Measurements from ENCODE around the gene ABCC9. TPM values are rescaled to one million over a fixed set of nuclear protein-coding genes. Genes with fewer than 3 reads are reported as not detected.

ABCC9 gene
- total RNA-seq, 4 donors from 2014 or later = 2.4 to 14.9 (median 5.9) TPM

DNA sequence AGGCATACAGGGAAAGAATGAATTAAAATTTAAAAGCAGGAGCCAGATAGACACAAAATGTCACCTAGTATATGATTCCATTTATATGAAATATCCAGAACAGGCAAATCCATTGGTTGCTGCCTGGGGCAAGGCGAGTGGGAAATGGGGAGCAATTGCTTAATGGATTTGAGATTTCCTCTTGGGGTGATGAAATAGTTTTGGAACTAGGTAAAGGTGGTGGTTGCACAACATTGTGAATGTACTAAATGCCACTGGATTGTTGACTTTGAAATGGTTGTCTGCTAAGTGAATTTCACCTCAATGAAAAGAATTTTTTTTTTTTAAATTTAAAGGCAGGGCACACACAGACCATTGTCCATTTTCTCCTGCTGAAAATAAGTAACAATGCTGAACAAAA lies 61.9 kb downstream of the ABCC9 start:
- H3K4me3 ChIP-seq = no peak overlapping the region
- no peak overlapping the region for H3K27ac ChIP-seq
- no peaks in the 10 kb centered on the region for H3K4me1 ChIP-seq
- TF ChIP-seq, protein P1, sequence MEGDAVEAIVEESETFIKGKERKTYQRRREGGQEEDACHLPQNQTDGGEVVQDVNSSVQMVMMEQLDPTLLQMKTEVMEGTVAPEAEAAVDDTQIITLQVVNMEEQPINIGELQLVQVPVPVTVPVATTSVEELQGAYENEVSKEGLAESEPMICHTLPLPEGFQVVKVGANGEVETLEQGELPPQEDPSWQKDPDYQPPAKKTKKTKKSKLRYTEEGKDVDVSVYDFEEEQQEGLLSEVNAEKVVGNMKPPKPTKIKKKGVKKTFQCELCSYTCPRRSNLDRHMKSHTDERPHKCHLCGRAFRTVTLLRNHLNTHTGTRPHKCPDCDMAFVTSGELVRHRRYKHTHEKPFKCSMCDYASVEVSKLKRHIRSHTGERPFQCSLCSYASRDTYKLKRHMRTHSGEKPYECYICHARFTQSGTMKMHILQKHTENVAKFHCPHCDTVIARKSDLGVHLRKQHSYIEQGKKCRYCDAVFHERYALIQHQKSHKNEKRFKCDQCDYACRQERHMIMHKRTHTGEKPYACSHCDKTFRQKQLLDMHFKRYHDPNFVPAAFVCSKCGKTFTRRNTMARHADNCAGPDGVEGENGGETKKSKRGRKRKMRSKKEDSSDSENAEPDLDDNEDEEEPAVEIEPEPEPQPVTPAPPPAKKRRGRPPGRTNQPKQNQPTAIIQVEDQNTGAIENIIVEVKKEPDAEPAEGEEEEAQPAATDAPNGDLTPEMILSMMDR (IDR thresholded peaks at IDR 0.05) = no peak
- TF ChIP-seq POLR2A (IDR thresholded peaks at IDR 0.05) = no peak
- no peaks in the 10 kb centered on the region for H3K27me3 ChIP-seq
- no peaks in the 10 kb centered on the region for H3K36me3 ChIP-seq
- DNase-seq = no peak
- H3K9me3 ChIP-seq = no peaks in the 10 kb centered on the region

DNA sequence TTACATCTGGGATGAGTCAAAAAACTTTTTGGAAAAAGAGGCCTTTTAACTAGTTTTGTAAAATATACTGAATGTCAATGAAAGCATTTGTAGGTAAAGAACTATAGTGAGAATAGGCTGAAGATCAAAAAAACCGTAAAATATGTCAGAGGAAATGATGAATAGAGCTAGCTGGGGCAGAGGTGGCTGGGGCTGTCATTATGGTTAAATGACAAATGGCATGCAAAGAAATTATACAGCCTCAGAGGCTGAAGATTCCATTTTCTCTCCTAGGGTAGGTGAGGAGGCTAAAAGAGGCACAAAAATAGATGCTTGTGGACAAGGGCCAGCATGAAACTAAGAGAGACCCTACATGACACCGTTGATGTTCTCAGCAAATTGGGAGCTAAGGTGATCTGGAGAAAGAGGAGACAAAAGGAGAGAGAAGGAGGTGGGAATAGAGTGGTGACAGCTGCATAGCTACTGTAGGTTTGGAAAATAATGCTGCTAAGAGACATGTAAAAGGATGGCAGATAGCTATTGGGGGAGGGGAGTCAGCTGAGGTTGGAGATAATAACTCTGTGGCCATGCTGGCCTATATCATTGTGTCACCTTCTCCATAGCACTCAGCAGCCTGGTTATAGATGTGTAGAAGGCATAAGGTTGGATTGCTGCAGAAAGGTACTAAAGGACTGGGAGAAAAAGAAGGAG lies 63.8 kb downstream of the ABCC9 start:
- H3K27ac ChIP-seq = no peak overlapping the region
- no peak overlapping the region for H3K4me3 ChIP-seq
- no peak for DNase-seq
- H3K4me1 ChIP-seq = no peaks in the 10 kb centered on the region
- H3K27me3 ChIP-seq = no peaks in the 10 kb centered on the region
- no peak for TF ChIP-seq POLR2A (IDR thresholded peaks at IDR 0.05)
- TF ChIP-seq, protein P1 (IDR thresholded peaks at IDR 0.05) = no peak
- H3K36me3 ChIP-seq = no peaks in the 10 kb centered on the region
- H3K9me3 ChIP-seq = no peaks in the 10 kb centered on the region

DNA sequence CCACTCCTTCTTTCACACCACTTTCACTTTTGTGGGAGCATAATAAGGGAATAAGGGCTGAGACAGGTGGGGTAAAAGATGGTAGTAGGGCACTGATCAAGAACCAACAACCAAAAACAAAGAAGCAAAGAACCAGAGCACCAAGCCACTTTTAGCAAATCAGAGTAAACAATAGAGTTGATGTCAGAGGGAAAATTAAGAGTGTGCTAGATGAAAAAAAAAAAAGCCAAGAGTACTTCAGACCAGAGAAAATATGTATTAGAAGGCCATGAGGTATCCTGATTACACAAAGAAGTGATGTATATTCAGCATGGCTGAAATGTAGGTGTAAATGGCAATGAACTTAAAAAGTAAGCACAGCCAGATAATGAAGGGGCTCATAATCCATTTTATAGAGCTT lies 75.4 kb downstream of the ABCC9 start:
- no peak overlapping the region for H3K27ac ChIP-seq
- no peaks in the 10 kb centered on the region for H3K9me3 ChIP-seq
- H3K4me1 ChIP-seq = no peaks in the 10 kb centered on the region
- H3K27me3 ChIP-seq = no peaks in the 10 kb centered on the region
- H3K36me3 ChIP-seq = no peaks in the 10 kb centered on the region
- no peak for DNase-seq
- TF ChIP-seq, protein P1 (IDR thresholded peaks at IDR 0.05) = no peak
- TF ChIP-seq POLR2A (IDR thresholded peaks at IDR 0.05) = no peak
- no peak overlapping the region for H3K4me3 ChIP-seq

DNA sequence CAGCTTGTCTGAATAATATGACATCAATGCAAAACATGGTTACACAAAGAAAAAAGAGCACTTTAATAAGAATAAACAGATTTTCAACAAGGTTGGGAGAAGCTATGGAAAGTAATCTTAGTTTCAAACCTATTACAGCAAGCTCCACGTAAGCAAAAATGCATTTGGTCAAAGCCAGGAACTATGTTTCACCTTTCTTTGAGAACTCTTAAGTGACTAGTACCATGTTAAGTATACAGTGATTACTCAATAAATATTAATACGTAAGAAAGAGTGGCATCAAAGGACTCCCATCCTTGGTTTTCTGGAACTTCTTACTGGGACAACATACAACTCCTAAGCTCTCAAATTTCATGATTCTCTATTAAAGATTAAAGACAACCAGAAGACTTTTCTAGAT lies 80.7 kb downstream of the ABCC9 start:
- Histone ChIP-seq H3K36me3 (no peaks in the 10 kb centered on the region), H3K9me3 (no peaks in the 10 kb centered on the region), H3K4me1 (no peaks in the 10 kb centered on the region), H3K4me3 (no peak overlapping the region), H3K27ac (no peak overlapping the region), H3K27me3 (no peaks in the 10 kb centered on the region)
- no peak for DNase-seq
- TF ChIP-seq POLR2A (IDR thresholded peaks at IDR 0.05) = no peak
- TF ChIP-seq, protein P1 (IDR thresholded peaks at IDR 0.05) = no peak

DNA sequence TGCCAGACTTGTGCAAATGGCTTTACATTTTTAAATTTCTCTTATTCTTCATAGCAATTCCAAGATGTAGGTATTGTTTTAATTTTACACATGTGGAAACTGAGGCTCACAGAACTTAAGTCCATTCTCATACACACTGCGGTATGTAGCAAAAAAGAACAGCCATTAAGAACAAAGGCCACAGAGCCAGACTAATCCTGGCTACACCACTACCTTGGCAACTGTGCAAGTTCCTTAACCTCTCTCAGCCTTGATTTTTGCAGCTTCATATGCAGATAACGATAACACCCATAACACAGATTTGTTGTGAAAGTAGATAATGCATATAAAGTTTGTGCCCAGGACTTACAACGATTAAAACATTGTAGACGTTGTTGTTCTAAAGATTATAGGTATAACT lies 81.1 kb downstream of the ABCC9 start:
- no peak overlapping the region for H3K4me3 ChIP-seq
- H3K27ac ChIP-seq = no peak overlapping the region
- H3K9me3 ChIP-seq = no peaks in the 10 kb centered on the region
- no peak for DNase-seq
- H3K36me3 ChIP-seq = no peaks in the 10 kb centered on the region
- no peaks in the 10 kb centered on the region for H3K27me3 ChIP-seq
- TF ChIP-seq POLR2A (IDR thresholded peaks at IDR 0.05) = no peak
- TF ChIP-seq, protein P1 (IDR thresholded peaks at IDR 0.05) = no peak
- H3K4me1 ChIP-seq = no peaks in the 10 kb centered on the region

DNA sequence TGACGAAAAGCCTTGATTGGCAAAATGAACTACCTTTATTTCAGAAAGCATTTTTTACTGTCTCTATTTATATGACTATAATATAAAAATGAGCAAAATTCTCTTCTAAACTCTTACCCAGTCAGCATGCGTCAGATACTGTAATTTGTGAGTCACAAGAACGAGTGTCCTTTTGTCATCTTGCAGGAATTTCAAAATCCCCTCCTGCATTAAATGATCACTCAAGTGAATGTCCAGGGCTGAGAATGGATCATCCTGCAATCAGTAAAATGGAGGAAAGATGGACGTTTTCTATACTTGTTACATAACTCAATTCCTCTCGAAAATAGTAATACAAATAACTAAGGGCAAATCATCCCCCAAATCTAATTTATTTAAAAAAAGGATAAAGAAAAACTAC lies 89.0 kb downstream of the ABCC9 start:
- TF ChIP-seq, protein P1 (IDR thresholded peaks at IDR 0.05) = no peak
- no peak for TF ChIP-seq POLR2A (IDR thresholded peaks at IDR 0.05)
- Histone ChIP-seq H3K4me3 (no peak overlapping the region), H3K9me3 (no peaks in the 10 kb centered on the region), H3K36me3 (no peaks in the 10 kb centered on the region), H3K27me3 (no peaks in the 10 kb centered on the region), H3K4me1 (no peaks in the 10 kb centered on the region), H3K27ac (no peak overlapping the region)
- DNase-seq = no peak

Measured in Peyer's patch (tissue), 4 donors.